Measurements from ENCODE around the gene SSX3.
"Not testable (repeated sequence)": the region's sequence is repeated elsewhere in the genome, so short reads cannot be mapped to it uniquely, and the experiment has no call there.

Gene SSX3, protein sequence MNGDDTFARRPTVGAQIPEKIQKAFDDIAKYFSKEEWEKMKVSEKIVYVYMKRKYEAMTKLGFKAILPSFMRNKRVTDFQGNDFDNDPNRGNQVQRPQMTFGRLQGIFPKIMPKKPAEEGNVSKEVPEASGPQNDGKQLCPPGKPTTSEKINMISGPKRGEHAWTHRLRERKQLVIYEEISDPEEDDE

DNA sequence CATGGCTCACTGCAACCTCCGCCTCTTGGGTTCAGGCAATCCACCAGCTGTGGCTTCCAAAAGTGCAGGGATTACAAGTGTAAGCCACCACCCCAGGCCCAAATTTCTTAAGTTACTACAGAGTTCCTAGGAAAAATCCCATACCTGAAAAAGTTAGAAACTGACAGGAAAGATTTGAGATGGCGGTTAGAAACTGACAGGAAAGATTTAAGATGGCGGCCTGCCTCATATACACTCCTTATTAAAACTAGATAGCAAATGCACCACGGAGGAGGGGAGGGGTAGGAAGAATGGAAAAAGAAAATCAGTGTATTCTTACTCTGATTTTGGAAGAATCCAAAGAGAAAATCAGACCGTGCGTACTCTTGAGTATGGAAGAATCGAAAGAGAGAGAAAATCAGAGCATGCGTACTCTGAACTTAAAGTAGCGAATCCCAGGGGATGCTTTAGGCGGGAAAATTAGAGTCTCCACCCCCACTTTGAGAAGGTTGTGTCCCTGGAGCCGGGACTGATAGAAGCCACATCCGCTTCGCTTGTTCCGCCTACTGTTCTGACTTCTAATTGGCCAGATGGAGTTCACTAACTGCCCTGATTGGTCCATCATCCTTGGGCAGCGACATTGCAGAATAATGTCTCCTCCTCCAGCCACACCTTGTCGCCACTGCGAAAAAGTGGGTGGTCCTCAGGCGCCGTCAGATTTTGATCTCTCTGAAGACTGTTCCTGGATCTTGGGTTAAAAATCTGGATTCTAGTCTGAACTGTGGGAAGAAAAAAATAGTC lies at the start of gene SSX3:
SSX3 (minus strand) TSS at position 389 of the 780 bp plus-strand sequence. CDS start 1,454 bp downstream, outside the sequence.
- DNase-seq = not testable (repeated sequence)

GRCh38 chrX:48397825-48398224 lies 41.3 kb upstream of the SSX3 start:
- not testable (repeated sequence) for DNase-seq

GRCh38 chrX:48396931-48397330 lies 40.4 kb upstream of the SSX3 start:
- not testable (repeated sequence) for DNase-seq

DNA sequence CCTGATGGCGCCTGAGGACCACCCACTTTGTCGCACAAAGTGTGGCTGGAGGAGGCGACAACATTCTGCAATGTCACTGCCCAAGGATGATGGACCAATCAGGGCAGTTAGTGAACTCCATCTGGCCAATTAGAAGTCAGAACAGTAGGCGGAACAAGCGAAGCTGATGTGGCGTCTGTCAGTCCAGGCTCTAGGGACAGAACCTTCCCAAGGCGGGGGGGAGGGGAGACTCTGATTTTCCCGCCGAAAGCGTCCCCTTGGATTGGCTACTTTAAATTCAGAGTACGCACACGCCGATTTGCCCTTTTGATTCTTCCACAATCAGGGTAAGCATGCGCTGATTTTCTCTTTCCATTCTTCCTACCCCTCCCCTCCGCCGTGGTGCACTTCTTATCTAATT lies 26.7 kb upstream of the SSX3 start, which contains the start of gene SSX4:
SSX4 (plus strand) TSS at position 301 of the 400 bp plus-strand sequence. CDS start 515 bp downstream, outside the sequence.
- not testable (repeated sequence) for DNase-seq

- DNase-seq = not testable (repeated sequence)
These were observed 13.9 kb upstream of the SSX3 start for GRCh38 chrX:48370408-48370807.

DNA sequence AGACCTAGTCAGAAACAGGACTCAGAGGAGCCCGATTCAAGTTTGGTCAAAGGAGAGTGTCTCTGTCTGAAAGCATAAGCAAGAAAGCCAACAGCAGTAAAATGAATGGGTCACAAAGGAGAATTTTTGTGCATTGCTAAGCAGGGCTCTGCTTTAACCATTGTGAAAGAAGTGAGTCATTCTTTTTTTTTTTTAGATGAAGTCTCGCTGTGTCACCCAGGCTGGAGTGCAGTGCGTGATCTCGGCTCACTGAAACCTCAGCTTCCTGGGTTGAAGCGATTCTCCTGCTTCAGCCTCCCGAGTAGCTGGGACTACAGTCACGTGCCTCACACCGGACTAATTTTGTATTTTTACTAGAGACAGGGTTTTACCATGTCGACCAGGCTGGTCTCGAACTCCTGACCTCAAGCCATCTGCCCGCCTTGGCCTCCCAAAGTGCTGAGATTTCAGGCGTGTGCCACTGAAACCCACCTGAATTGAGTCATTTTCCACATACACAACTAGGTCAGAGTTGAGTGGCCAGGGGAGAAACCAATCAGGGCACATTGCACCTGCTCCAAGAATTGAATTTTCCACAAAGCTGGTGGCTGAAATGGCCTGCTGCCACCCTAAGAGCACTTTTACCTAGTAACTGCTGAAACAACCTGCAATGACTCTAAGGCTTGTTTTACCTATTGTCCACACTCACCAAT lies 11.4 kb upstream of the SSX3 start:
- DNase-seq = not testable (repeated sequence)

DNA sequence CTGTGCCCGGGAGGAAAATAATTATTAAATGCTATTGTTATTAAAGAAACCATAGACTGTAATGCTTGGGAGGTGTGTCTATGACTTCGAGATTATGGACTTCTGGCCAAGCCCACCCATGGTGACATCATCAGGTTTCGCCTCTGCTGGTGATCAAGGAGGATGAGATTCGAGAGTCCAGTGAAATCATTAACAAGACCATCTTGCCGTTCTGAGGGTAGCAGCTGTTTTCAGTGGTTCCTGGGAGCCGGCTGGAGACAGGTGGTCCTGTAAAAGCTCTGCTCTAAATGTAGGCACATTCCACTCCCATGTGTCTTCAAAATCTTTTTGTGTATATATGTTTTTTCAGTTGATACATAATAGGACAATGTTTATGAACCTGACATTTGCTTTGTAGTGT lies 2.8 kb upstream of the SSX3 start:
- DNase-seq = not testable (repeated sequence)

DNA sequence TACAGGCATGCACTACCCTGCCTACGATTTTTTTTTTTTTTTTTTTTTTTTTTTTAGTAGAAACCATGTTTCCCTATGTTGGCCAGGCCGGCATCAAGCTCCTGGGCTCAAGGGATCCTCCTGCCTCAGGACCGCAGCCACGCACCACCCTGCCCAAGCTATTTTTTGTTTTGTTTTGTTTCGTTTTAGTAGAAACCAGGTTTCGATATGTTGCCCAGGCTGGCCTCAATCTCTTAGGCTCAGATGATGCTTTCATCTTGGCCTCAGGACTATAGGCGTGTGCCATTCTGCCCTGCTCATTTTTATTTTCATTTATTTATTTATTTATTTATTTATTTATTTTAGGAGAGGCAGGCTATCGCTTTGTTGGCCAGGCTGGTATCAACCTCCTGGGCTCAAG lies 1.2 kb upstream of the SSX3 start:
- DNase-seq = no peak

GRCh38 chrX:48346059-48346458 lies 10.4 kb downstream of the SSX3 start:
- DNase-seq = not testable (repeated sequence)

DNA sequence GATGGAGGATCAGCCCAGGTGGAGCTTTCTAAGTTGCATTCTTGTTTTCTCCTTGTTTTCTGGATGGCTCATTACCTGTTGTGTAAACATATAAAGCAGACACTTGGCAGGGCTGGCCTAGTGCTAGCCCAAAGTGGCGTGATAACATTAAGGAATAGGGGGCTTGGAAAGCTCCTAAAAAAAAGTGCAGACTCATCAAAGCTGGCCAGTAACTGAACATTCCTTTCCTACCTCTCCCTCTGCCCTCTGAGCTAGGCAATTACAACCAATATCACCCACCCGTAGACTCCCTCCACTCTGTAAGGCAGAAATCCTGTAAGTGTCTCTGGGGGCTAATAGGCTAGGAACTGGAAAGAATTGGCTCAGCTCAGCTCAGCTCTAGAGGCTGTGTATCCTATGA lies 42.5 kb downstream of the SSX3 start:
- DNase-seq = not testable (repeated sequence)

- DNase-seq = no peak
These were observed 50.3 kb downstream of the SSX3 start for GRCh38 chrX:48306175-48306574.

All from SHP77 (cell line).